ENCODE results near the gene EPHX1.
"Not testable (repeated sequence)": the region's sequence is repeated elsewhere in the genome, so short reads cannot be mapped to it uniquely, and the experiment has no call there.

DNA sequence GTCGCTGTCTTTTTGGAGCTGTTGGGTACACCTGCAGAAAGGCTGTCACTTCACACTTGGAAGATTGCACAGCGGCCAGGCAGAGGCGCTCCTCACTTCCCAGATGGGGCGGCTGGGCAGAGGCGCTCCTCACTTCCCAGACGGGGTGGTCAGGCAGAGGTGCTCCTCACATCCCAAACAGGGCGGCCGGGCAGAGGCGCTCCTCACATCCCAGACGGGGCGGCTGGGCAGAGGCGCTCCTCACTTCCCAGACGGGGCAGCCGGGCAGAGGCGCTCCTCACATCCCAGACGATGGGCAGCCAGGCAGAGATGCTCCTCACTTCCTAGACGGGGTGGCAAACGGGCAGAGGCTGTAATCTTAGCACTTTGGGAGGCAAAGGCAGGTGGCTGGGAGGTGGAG, 13.8 kb upstream of the EPHX1 start:
- TF ChIP-seq, protein P1, sequence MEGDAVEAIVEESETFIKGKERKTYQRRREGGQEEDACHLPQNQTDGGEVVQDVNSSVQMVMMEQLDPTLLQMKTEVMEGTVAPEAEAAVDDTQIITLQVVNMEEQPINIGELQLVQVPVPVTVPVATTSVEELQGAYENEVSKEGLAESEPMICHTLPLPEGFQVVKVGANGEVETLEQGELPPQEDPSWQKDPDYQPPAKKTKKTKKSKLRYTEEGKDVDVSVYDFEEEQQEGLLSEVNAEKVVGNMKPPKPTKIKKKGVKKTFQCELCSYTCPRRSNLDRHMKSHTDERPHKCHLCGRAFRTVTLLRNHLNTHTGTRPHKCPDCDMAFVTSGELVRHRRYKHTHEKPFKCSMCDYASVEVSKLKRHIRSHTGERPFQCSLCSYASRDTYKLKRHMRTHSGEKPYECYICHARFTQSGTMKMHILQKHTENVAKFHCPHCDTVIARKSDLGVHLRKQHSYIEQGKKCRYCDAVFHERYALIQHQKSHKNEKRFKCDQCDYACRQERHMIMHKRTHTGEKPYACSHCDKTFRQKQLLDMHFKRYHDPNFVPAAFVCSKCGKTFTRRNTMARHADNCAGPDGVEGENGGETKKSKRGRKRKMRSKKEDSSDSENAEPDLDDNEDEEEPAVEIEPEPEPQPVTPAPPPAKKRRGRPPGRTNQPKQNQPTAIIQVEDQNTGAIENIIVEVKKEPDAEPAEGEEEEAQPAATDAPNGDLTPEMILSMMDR (IDR thresholded peaks at IDR 0.05), result not testable (repeated sequence)
- not testable (repeated sequence) for TF ChIP-seq POLR2A (IDR thresholded peaks at IDR 0.05)

All from adrenal gland (tissue), 5 donors.